HL-60/S4 (cell line): ENCODE results near the gene SUGCT.

Source experiments
- in situ Hi-C: fragments of 300-500 bp; cut with MboI; formaldehyde crosslinking; loops from 2 replicates; pipeline ENCODE4 v1.14.3; 2022; ENCODE audit warnings: low sequenced_read_pairs

The SUGCT gene

DNA sequence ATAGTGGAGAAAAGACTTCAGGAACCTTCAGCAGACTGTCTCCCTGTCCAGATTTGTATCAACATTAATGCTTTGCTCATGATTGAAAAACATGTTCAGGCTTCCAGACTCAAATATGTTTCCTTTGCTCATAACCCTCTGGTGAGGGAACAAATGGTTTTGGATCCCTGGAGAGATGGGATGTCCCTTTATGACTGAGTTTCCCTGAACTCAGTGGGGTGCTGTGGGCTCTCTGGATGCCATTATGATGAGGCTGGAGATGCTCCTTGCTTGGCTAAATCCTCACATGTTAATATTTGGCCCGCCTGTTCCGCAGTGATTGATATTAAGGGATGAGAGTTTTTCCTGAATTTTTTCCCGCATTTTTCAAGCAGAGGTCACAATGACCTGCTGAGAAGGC is 749.4 kb downstream of the SUGCT start:
- in situ Hi-C loops, result no loop called here

DNA sequence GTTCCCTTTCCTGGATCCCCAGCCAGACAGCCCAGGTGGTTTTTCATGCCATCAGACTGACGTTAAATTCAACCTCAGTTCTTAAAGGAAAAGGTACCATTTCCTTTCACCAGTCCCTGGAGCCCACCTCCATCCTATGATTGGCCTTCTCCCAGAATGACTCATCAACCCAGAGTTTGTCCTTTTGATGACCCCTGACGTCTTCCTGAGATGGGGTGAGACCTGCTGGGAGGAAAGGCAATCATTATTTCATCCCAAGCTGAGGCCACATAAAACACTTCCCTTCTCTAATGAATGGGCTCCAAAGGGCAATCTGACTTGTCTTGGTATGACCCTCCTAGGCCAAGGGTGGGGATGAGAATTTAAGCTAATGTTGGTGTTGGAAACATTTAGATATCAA is 750.7 kb downstream of the SUGCT start:
- in situ Hi-C loops, result no loop called here

DNA sequence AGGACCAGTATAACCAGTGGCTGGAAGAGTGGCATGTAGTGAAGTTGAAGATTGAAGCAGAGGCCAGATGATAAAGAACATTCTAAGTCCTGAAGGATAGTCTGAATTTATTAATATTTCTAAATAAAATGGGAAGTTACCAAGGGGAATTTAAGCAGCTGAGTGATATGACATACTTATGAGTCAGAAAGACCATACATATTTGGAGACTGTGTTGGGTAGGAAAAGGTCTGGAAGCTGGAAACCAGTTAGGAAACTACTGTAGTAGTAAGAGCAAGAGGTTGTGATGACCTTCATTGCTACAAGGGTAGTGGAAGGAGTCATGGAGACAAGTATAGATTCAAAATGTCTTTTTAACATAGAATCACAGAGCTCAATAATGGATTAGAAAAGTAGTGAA is 752.3 kb downstream of the SUGCT start:
- in situ Hi-C loops, result no loop called here

DNA sequence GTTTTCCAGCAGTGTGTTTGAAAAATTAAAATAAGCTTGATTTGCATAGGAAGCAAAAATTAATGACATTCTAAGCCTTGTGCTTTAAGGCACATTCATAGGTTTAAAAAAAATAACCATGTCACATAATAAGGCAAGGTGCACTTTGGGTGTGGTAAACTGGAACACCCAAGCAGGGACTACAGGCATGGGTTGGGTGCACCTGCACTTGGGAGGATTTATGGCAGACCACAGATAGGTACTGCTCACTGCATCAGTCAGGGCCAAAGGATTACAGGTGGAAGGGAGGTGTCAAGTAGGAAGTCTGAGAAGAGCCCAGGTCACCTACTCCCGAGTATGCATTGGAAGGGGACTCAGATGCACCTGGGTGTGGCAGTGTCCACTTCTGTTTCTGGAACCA is 753.7 kb downstream of the SUGCT start:
- in situ Hi-C loops, result no loop called here

DNA sequence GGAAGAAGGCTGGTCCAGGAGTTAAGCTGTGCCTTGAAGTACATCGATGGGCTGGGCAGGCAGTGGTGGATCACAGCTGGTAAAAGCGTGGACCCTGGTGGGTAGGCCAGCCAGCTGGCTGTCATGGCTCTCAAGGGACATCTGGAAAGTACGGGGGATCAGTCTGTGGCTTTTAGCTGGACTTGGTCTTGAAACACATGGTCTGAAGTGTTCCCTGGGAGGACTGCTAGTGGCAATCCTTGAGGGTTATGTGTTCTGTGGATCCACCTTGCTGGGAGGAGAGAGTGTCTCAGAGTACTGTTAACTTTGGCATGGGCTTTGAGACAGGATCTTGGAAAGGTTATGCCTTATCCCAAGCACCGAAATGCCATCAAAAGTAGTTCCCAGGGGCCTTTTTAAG is 754.3 kb downstream of the SUGCT start:
- in situ Hi-C loops, result no loop called here

DNA sequence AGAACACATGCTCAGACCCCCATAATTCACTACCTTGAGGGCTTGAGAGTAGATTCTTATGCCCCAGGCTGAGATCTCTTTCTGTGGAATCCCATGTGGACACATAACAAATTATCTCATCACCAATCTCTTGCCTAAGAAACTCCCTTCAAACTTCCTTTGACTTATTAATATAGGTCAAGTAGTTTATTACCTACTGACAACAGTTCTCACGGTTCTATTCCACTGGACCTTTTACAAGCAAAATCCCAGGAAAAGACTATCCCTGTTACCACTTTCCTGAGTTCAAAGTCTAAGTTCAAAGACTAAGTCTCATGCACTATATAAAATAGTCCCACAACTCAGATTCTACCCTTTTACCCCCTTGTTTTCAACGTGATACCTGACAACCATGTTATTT is 754.7 kb downstream of the SUGCT start:
- in situ Hi-C loops, result no loop called here

DNA sequence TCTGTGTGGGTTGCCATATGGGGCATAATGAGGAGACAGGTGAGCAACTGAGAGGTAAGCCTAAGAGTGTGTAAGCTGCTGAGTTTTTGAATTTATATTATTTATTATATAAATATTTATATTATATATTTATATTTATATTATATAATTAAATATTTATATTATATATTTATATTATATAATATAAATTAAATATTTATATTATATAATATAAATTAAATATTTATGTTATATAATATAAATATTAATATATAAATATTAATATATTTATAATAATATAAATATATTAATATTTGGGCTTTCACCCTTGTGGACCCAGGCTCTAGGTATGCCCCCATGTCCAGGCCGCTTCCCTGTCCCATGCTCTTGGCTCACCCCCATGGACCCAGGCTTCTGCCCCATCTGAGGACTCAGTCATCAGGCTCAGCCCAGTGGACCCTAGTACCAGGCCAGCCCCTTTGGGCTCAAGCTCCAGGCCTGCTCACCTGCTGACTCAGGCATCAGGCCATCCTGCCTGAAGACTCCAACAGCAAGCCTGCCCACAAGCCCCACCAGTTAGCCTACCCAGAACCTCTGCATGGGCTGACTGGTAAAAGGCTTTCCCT is 755.4 kb downstream of the SUGCT start:
- in situ Hi-C loops, result no loop called here

DNA sequence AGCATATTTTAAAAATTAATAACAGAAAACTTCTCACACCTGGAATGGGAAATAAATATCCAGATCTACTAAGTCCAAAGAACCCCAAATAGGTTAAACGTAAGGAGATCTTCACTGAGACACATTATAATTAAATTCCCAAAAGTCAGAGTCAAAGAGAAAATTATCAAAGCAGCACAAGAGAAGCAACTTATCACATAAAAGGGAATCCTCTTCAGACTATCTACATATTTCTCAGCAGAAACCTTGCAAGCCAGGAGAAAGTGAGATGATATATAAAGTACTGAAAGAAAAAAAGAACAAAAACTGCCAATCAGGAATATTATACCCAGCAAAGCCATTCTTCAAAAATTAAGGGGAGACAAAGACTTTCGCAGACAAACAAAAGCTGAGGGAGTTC is 756.4 kb downstream of the SUGCT start:
- in situ Hi-C loops, result no loop called here

DNA sequence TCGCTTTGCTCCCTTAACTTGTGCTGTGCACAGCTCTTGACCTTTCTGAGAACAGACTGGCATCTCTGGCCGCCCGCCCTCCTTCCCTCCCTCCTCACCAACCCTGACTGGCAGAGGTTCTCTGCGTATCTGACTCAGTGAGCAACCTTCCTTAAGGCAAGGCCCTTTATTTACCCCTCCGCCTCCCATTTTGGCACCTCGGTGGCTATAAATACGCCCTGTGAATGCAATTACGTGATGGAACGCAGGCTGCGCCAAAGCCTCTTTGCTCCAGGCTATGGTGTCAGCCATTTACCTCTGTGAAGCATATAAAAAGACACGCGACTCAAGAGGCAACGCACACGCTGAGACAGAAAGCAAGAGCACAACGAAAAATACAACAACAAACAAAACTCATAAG is 764.3 kb downstream of the SUGCT start:
- in situ Hi-C loops, result no loop called here

DNA sequence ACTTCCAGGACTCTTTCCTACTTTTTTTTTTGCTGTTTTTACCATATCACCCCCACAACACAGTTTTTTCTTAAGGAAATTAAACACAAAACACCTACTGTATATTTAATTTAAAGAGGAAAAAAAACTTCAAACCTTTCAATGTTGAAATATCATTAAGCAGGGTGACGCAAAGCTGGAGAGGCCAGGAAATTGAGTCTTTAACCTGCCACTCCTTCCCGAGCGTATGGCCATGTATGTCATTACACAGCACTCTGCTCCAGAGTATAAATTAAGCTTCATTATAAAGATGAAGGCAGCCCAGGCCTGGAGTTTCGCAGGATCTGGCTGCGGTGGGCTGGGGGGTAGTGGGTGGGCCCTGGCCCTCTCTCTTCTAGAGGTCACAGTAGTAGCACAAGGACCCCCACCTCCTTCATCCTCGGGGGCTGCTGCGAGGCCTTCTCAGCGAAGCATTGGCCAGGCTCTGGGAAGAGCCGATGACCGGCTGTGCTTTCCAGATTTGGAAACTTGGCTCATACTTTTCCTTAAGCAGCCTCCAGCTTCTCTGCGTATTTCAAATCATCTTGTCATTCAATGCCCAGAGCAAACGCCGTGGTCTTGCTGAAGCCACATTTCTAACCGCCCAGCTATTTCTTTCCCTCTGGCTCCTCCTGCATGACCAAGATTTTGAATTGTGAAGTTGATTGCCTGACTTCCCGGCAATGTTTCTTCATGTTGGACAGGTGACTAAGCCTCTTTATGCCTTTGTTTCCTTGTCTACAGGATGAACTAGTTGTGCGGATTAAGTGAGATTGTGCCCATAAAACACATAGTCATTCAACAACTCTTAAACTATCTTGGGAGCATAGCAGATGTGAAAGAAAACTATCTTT is 765.1 kb downstream of the SUGCT start:
- in situ Hi-C loops, result no loop called here

DNA sequence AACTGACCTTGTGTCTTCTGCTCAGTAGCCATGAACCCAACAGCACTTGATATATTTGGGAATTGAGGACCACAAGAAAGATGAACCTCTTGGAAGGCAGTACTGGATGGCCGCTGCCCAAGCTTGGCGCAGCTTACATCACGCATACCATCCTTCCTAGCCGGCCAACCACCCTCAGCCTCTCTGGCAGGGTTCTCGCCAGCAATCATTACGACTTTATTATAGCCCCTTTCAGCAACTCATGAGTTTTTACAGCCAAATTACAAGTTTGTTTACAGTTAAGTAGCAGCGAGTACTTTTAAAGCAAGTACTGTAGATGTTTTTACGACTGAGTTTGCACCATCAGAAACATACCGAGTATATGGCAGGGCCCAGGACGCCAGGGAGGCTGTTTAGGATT is 769.1 kb downstream of the SUGCT start:
- in situ Hi-C loops, result no loop called here

DNA sequence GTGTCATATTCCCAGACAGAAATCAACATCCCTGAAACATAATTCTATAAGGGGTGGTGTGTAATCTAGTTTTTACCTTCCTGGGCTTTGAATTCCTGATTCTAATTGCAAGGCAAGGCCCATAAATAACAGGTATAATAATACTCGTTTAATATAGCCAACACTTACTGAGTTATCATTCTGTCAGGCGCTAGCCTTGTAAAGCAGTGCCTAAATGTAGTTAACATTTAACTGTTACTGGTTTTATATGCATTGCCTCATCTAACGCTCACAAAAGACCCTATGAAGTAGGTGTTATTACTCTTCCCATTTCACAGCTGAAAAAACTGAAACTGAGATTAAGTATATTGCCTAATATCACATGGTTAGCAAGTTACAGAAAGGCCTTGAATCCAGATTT is 772.5 kb downstream of the SUGCT start:
- in situ Hi-C loops, result no loop called here

DNA sequence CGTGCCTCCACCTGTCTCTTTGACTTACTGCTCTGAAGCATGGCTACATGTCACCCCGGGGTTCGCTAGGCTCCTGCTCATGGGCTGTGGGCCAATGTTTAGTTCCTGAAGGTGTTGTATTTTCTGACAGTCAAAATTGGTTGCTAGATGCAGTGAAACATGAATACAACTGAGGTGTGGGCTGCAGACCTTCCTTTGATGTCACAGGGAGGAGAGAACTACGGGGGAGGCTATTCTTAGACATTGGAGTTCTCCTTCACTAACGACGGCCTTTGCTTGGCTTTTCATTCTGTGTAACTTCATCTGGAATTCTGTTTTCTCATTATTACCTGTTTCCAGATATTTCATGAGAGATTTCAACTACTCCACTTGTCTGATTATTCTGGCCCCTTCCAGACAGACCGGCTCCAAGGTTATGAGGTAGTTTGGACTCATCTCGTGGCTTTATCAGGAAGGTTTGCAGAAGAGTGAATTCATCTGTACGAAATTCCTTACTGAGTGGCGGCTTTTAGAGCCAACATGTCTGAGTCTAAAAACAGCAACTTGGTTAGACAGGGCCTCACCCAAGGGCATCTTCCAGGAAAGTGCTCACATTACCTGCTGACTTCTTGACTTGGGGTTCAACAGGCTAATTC is 774.7 kb downstream of the SUGCT start:
- in situ Hi-C loops, result no loop called here
